GM10266 (cell line): ENCODE data around the gene ALX4.

ENCODE experiments used
- DNase-seq: peaks from one replicate; pipeline ENCODE4 v3.0.0; 2012; ENCODE audit errors: extremely low spot score
- TF ChIP-seq, protein P1 (sequence below): IDR thresholded peaks from 2 replicates; pipeline ENCODE4 v1.5.1; 2012; ENCODE audit warnings: mild to moderate bottlenecking, low read depth; ENCODE audit not compliant: control insufficient read depth, insufficient read depth; ENCODE audit errors: missing control alignments

ALX4 gene

DNA sequence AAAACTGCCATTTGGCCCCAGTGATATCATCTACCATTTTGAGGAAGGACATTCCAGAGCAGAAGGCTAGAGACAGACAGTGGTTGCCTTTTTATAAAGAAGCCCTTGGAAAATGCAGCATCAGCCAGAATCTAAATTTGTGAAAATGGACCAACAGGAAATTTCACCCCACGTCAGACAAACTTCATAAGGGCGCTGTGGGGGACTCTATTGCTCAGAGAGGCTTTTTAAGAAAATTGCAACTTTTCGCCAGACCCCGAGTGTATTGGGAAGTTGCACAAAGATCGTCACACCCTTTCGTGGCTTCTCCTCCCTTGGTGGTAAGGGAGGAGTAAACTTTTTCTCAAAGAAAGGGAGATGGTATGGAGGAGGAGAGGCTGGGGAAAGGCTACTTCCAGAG, 12.3 kb upstream of the ALX4 start:
- no peak for DNase-seq
- TF ChIP-seq, protein P1, sequence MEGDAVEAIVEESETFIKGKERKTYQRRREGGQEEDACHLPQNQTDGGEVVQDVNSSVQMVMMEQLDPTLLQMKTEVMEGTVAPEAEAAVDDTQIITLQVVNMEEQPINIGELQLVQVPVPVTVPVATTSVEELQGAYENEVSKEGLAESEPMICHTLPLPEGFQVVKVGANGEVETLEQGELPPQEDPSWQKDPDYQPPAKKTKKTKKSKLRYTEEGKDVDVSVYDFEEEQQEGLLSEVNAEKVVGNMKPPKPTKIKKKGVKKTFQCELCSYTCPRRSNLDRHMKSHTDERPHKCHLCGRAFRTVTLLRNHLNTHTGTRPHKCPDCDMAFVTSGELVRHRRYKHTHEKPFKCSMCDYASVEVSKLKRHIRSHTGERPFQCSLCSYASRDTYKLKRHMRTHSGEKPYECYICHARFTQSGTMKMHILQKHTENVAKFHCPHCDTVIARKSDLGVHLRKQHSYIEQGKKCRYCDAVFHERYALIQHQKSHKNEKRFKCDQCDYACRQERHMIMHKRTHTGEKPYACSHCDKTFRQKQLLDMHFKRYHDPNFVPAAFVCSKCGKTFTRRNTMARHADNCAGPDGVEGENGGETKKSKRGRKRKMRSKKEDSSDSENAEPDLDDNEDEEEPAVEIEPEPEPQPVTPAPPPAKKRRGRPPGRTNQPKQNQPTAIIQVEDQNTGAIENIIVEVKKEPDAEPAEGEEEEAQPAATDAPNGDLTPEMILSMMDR, result no peak

DNA sequence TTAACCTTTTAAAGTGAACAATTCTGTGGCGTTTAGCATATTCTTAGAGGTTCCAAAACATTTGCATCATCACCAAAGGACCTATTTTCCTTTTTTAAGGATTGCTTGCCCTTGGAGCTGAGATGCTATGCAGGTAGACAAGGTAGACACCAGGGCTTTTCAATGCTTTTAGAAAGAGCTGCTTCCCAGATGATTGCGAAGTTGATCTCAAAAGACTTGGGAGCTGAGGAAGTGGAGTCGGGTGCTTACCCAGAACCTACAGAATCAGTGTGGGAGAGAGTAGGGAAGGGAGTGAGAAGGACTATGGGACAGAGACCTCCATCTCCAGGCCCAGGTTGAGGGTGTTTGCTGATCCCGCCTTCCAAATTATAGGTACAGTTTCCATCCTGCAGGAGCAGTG, 11.1 kb upstream of the ALX4 start:
- no peak for DNase-seq
- TF ChIP-seq, protein P1, result no peak

DNA sequence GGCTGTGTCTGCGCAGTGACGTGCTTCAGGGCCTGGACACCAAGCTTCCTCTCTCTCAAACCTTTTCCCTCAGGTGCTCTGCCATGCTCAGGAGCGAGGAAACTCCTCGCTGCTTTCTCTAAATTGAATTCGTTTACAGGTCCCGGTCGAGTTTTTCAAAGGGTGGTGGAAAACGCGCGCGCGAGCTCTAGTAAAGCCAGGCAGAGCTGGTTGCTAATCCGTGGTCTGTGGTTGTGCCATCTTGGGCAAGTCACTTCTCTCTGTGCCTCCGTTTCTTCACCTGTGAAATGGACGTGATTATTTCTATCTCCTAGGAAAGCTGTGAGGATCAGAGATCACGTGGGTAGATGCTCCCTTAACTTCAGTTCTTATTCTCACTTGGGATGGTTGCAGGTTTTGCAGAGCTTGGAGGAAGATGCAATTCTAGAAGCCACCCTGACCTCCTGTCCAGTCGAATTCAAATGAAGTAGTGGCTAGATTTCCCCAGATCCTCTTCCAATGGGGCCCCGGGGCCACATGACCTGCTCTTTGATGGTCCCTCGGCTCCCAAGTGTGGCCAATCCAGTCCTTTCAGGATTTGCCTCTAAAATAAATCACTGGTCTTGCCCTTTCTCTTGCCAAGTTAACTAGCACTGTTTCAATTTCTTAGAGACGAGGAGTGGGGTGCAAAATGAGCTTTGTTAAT, 10.5 kb upstream of the ALX4 start:
- DNase-seq, result no peak
- TF ChIP-seq, protein P1, result no peak

DNA sequence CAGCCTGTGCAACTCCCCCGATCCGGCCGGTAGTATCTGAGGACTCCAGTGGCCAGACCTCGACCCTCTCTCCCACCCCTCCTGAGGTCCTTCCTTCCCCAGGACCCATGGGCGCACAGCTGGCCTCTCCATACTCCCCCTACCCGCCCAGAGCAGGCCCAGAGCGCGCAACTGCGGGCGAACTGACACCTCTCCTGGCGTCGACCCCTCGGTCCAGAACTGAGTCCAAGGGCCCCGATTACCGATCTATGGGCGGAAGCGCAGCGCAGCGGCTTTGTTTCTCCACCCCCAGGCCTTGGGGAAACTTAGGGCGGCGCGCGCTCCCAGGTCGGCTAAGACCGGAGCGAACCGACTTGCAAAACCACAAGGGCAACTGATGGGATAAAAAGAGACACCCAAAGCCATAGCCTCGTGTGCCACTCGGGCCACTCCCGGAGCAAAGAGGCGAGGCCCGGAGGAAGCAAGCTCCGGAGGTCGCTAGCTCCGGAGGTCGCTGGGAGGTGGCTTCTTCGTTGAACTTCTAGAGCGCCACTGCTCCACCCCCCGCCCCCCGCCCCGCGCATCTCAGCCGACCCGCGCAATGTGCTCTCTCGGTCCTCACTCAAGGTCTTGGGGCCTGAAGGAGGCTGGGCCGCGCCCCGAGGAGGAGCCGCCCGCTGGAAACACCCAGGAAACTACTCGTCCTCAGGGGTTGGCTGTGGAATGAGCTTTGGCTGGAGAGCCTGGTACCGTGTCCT, 9.8 kb upstream of the ALX4 start:
- no peak for DNase-seq
- TF ChIP-seq, protein P1, result no peak

DNA sequence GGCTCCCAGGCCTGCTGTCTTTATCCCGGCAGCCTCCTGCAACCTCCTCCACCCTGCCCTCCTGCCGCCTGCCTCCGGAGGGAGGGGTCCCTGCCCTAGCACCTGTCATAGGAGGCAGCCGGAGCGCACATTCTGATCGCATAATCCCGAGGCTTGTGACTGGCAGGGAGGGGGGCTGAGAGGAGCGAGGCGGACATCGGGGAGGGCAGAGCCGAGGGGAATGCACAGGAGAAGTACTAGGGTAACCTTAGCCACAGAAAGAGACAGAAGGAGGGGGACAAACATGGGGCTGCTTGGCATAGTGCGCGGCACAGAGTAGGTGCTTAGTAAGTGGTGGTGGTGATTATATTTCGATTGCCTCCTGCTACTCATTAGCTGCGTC, 9.2 kb upstream of the ALX4 start:
- TF ChIP-seq, protein P1, result no peak
- DNase-seq, result no peak

DNA sequence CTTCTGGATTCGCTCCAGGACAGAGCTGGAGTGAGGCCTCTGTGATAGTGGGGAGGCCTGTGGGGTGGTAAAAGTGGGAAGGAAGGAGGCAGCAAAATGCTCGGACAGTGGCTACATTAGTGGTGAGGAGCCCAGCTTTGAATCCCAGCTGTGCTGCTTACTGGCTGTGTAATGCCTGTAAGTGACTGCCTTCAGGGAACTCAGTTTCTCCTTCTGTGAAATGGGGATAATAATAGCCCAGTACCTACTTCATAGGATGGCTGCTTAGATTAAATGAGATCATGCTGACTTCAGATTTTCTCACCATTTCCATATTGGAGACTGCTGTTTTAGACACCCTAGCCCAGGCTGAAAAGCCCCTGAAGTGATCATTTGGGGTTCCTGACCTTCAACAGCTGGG, 8.4 kb upstream of the ALX4 start:
- no peak for DNase-seq
- TF ChIP-seq, protein P1, result no peak

DNA sequence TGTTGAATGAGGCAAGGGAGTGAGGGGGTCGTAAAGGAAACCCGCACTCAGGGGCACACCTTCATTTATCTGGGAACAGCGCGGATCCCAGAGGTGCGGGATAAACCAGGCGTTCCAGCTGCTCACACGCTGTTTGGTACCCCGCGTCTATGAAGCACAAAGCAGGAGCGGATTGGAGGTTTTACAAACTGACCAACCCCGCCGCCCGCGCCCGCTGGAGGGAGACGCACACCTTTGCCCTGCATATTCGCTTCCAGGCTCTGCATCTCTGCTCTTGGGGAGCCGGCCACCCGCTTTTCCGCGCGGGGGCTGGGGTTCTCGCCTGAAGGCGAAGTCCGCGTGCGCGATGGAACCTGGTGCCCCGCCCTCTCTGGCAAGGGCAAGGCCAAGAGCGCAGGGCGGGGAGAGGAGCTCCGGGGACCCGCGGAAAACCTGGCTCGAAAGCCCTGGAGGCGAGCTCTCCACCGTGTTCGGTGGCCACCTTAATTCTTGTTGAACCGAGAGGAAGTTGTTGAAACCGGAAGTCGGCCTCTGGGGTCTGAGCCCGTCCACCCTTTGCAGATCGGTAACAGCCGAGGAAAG, 6.8 kb upstream of the ALX4 start:
- TF ChIP-seq, protein P1, result no peak
- no peak for DNase-seq
